ENCODE data around the gene PJA1. TPM values are rescaled to one million over a fixed set of nuclear protein-coding genes. Genes with fewer than 3 reads are reported as not detected.

PJA1 gene
- total RNA-seq, 4 donors from 2014 or later: 19.4 to 60.2 (median 31.3) TPM

DNA sequence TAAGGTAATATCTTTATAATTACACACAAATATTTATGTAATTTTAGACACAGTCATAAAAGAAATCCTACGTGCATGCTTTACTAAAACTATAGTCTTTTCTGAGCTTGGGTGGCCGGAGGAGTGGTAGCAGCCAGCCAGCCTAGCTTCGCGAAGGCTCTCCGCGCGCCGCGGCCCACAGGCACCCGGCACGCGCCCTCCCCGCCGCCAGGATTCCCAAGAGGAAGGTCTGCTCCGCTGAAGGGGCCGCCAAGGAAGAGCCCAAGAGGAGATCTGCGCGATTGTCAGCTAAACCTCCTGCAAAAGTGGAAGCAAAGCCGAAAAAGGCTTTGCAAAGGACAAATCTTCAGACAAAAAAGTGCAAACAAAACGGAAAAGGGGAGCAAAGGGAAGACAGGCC lies 8.7 kb upstream of the PJA1 start:
- no peak for ATAC-seq (ENCODE audit: low FRiP score)
- no peak for DNase-seq (ENCODE audit: low spot score)
- TF ChIP-seq, protein P1, sequence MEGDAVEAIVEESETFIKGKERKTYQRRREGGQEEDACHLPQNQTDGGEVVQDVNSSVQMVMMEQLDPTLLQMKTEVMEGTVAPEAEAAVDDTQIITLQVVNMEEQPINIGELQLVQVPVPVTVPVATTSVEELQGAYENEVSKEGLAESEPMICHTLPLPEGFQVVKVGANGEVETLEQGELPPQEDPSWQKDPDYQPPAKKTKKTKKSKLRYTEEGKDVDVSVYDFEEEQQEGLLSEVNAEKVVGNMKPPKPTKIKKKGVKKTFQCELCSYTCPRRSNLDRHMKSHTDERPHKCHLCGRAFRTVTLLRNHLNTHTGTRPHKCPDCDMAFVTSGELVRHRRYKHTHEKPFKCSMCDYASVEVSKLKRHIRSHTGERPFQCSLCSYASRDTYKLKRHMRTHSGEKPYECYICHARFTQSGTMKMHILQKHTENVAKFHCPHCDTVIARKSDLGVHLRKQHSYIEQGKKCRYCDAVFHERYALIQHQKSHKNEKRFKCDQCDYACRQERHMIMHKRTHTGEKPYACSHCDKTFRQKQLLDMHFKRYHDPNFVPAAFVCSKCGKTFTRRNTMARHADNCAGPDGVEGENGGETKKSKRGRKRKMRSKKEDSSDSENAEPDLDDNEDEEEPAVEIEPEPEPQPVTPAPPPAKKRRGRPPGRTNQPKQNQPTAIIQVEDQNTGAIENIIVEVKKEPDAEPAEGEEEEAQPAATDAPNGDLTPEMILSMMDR (IDR thresholded peaks at IDR 0.05): no peak

DNA sequence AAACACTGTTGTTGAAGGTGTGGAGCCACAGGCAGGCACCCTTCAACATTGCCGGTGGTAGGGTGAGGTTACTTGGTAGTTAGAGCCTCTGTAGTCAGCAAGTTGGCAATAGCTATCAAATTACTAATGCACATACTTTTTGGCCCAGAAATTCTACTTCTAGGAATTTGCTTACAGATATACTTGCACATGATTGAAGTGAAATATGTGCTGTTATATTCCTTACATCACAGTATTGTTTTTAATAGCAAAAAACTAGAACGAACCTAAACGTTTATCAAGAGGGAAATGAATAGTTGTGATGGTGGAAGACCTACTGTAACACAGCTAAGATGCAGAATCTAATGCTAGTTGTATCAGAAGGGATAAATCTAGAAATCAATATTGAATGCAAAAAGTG lies 7.7 kb upstream of the PJA1 start:
- DNase-seq (ENCODE audit: low spot score) (no peak), ATAC-seq (ENCODE audit: low FRiP score) (no peak)
- TF ChIP-seq, protein P1 (IDR thresholded peaks at IDR 0.05): no peak

- TF ChIP-seq, protein P1 (IDR thresholded peaks at IDR 0.05): no peak
- DNase-seq (ENCODE audit: low spot score): no peak
- no peak for ATAC-seq (ENCODE audit: low FRiP score)
Observed at GRCh38 chrX:69170319-69170718, 5.1 kb upstream of the PJA1 start.

GRCh38 chrX:69163936-69164741 lies 1.1 kb downstream of the PJA1 start:
- DNase-seq (ENCODE audit: low spot score) (no peak), ATAC-seq (ENCODE audit: low FRiP score) (peak; percentile 38)
- TF ChIP-seq, protein P1 (IDR thresholded peaks at IDR 0.05): no peak

GRCh38 chrX:69162361-69162865 lies 2.8 kb downstream of the PJA1 start:
- ATAC-seq (ENCODE audit: low FRiP score): no peak
- TF ChIP-seq, protein P1 (IDR thresholded peaks at IDR 0.05): no peak
- no peak for DNase-seq (ENCODE audit: low spot score)

- no peak for ATAC-seq (ENCODE audit: low FRiP score)
- DNase-seq (ENCODE audit: low spot score): no peak
- TF ChIP-seq, protein P1 (IDR thresholded peaks at IDR 0.05): no peak
Observed at GRCh38 chrX:69161786-69162349, 3.4 kb downstream of the PJA1 start.
